Ecto neural progenitor cell (in vitro differentiated cells): ENCODE measurements around the gene HAP1.
"Not testable (repeated sequence)": the region's sequence is repeated elsewhere in the genome, so short reads cannot be mapped to it uniquely, and the experiment has no call there.

Source experiments
- DNase-seq: peaks from one replicate; pipeline ENCODE4 v3.0.0-alpha.2; 2018; ENCODE audit warnings: low spot score

The HAP1 gene

GRCh38 chr17:41689497-41690299 is 44.7 kb downstream of the HAP1 start:
- peak; percentile 73 for DNase-seq

GRCh38 chr17:41688641-41689496 is 45.6 kb downstream of the HAP1 start, which contains the start of gene EIF1:
EIF1 (plus strand) TSS chr17:41688885; CDS start chr17:41689039, 154 bp downstream.
- peak; percentile 100 for DNase-seq

DNA sequence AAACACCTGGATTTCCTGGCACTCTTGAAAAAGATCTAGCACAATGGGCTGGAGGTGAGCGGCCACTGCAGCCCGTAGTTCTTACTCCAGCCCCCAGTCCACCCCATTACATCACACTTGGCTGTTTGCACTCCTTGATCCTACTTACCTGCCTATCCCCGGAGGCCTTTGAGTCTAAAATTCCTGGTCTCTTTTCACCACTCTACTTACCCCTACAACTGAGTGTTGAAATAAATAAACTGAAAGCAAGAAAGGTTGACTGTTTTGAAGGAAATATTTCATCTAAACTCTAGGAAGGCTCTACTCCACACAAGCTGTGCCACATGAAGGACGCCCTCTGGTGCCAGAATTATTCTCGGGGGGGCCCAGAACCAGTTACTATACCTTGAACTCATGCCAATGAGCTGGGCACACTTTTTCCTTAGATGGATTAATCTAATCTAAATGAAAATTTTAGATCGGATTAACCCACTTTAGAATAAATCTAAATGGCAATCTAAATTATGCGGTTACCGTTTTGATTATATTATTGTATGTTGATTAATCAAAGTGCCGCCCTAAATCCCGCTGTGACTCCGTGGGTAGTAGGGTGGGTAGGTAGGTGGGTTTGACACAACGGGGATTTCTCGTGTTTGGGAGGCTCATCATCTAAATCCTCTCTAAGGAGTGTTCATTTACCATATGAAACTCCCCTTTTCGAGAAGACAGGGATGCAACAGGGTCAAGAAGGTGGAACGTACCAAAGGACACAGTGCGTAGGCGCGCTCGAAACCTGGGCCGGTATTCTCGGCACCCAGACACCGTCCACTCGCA is 46.4 kb downstream of the HAP1 start:
- no peak for DNase-seq

- no peak for DNase-seq
These were observed 48.2 kb downstream of the HAP1 start for GRCh38 chr17:41686281-41686680.

- not testable (repeated sequence) for DNase-seq
These were observed 48.7 kb downstream of the HAP1 start for GRCh38 chr17:41685753-41686152.

- DNase-seq, result no peak
These were observed 50.4 kb downstream of the HAP1 start for GRCh38 chr17:41684035-41684434.

DNA sequence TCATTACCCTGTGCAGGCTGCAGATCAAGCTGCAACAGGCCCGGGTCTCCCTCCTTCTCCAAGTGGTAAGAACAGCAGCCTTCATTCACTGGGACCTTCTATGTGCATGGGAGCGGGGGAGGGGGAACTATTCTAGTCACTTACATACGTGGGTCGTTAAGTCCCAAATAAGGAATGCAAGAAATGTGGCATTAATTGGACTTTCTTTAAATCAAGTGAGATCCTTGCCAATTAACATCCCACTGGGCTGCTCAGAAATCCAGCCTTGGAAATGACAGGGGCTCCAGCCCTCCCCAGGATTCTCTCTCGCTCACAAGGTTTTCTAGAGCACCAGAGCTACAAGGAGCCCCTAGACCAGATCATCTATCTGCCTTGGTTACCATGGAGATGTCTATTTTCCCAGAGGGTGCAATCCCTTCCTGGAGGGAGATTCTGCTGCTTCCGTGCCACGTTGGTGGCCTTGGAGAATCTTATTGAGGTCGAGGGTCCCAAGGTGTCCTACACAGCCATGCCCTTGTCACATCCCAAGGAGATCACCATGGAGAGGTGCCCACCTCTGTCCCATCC is 50.9 kb downstream of the HAP1 start:
- no peak for DNase-seq

DNA sequence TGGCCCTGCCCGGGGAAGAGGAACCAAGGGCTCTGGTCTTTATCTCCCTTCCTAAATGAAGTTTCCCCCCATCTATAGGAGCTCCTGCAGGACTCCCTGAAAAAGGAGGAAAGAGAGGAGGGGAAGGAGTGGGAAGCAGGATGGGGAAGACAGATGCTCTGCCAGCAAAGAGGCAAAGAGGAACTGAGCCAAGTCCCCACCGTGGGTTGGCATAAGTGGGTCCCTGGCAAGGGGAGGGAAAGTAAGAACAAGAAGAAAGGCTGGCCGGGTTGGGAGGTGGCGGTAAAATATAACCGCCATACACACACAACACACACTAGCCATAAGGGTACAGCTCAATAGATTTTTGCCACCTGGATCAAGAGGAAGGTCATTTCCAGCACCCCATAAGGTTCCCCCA is 51.8 kb downstream of the HAP1 start:
- DNase-seq, result no peak

GRCh38 chr17:41681776-41682175 is 52.7 kb downstream of the HAP1 start:
- DNase-seq, result no peak

DNA sequence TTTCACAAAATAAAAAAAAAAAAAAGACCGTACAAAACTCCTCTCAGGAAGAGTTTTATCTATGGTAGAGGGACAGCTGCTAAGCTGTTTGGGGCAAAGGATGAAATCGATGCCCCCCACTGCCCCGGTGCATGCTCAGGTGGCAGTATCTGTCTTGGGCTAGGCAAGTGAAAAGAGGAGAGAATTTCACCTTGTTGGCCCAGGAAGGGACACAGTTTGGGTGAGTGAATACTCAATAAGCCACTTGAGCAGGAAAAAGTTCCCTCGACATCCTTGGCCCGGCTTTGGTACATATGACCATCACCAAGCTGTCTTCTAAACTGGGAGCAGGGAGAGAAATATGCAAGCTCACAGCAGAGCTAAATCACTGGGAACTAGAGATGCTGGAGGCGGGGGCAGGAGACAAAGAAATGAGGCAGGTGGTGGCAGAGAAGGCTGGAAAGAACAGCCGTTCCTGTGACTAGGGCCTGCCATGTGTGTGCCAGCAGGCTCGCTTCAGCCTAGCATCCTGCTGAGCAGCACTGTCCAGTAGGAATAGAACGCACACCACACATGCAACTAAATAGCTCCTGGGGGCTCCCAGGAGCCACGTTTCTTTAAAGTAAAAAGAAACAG is 53.9 kb downstream of the HAP1 start:
- no peak for DNase-seq

GRCh38 chr17:41679740-41680425 is 54.6 kb downstream of the HAP1 start:
- DNase-seq, result no peak

GRCh38 chr17:41678907-41679739 is 55.3 kb downstream of the HAP1 start:
- DNase-seq, result no peak

DNA sequence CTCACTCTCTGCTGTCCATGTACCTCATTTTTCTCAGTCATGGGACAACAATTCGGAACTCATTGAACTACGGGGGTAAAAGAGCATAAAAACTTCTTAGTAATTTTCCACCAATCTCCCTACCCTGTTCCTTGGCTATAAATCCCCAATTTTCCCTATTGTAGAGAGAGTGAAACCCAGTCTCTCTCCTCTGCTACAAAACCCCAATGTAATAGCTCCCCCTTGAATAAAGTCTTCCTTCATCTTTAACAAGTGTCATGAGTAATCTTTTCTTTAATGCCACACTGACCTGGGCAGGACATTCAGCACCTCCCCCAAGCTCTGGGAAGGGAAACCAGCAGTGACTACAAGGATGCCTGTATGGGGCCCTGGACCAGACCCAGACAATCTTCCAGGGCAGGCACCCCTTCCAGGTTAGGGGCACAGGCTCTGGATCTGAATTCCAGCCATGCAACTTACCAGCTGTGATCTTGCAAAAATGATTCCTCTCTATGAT is 56.0 kb downstream of the HAP1 start:
- no peak for DNase-seq

- no peak for DNase-seq
These were observed 58.4 kb downstream of the HAP1 start for GRCh38 chr17:41676058-41676419.

GRCh38 chr17:41675157-41676057 is 59.0 kb downstream of the HAP1 start:
- not testable (repeated sequence) for DNase-seq
